PC-9 (cell line): ENCODE results near the gene RSPH10B2.
"Not testable (repeated sequence)": the region's sequence is repeated elsewhere in the genome, so short reads cannot be mapped to it uniquely, and the experiment has no call there.

Source experiments
- CTCF ChIP-seq: fragments of 200-600 bp; sonication (generic); conservative IDR thresholded peaks from 2 replicates; pipeline ENCODE4 v1.6.1; 2017; ENCODE audit warnings: mixed run types, antibody characterized with exemption, mild to moderate bottlenecking, moderate library complexity
- EZH2 ChIP-seq: fragments of 200-600 bp; sonication (generic); IDR thresholded peaks from 2 replicates; pipeline ENCODE4 v1.8.0; 2017; ENCODE audit warnings: antibody characterized with exemption, low read depth

DNA sequence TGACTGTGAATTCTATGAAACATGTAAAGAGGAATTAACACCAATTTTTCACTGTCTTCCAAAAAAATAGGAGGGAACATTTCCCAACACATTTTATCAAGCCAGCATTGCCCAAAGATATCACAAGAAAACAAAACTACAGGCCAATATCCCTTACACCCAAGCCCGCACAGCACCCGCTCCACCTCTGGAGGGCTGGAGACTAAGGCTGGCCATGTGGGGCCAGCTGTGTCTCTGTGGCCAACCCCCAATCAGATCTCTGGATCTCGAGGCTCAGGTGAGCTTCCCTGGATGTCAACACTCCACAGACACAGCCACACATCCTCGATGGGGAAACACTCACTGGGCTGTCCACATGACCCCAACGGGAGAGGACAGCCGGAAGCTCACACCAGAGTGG, 54.1 kb downstream of the RSPH10B2 start:
- TF ChIP-seq EZH2, CTCF: not testable (repeated sequence)
